SK-N-SH (cell line): ENCODE data around the gene GALNT18.

Experiments
- CTCF ChIP-seq: fragments of 200-600 bp; sonication (generic); IDR thresholded peaks from 2 replicates; pipeline ENCODE4 v1.6.1; 2017; ENCODE audit warnings: antibody characterized with exemption, mild to moderate bottlenecking, moderate library complexity
- EP300 ChIP-seq, 2 experiments: IDR thresholded peaks; 2 replicates each; pipeline versions ENCODE4 v1.4.0 to v1.6.1; 2012; ENCODE audit warnings: borderline replicate concordance in 1 of 2, low read depth in 1 of 2, low read length in 1 of 2
- EZH2phosphoT487 ChIP-seq: fragments of 200-600 bp; sonication (generic); IDR thresholded peaks from 2 replicates; pipeline ENCODE4 v1.6.1; 2017; ENCODE audit warnings: low read depth, mixed run types, mild to moderate bottlenecking, antibody characterized with exemption, moderate library complexity, borderline replicate concordance
- POLR2AphosphoS5 ChIP-seq: IDR thresholded peaks from 2 replicates; pipeline ENCODE4 v1.6.1; 2012; ENCODE audit warnings: low read depth, low read length
- TAF1 ChIP-seq: IDR thresholded peaks from 2 replicates; pipeline ENCODE4 v1.6.1; 2012; ENCODE audit warnings: low read depth, mild to moderate bottlenecking, low read length, moderate library complexity, borderline replicate concordance

- TF ChIP-seq TAF1 (no peak), EP300 (IDR thresholded peaks at IDR 0.05; ENCODE audit: borderline replicate concordance in 1 of 2, low read depth in 1 of 2, low read length in 1 of 2) (no peak), POLR2AphosphoS5 (no peak), CTCF (no peak), EZH2phosphoT487 (no peak)
Measured at GRCh38 chr11:11351042-11351586, 270.7 kb downstream of the GALNT18 start.
